ENCODE measurements around the gene SRSF7. TPM values are rescaled to one million over a fixed set of nuclear protein-coding genes. Genes with fewer than 3 reads are reported as not detected.
A peak's percentile ranks its signal among the peaks of the same experiment; 100 is the strongest.

SRSF7 gene
- total RNA-seq, 4 donors from 2014 or later, result 94.4 to 163 (median 128) TPM

- DNase-seq, result peak in 1 of 2 donors; percentile 13
- intact Hi-C loops (cut with DNase I; ENCODE audit: low total_unique reads), result no loop called here
- Histone ChIP-seq H3K9me3 (no peaks in the 10 kb centered on the region), H3K4me1 (no peaks in the 10 kb centered on the region), H3K36me3 (no peaks in the 10 kb centered on the region), H3K4me3 (no peak overlapping the region), H3K27me3 (no peaks in the 10 kb centered on the region), H3K27ac (no peak overlapping the region)
- no peak for TF ChIP-seq CTCF (IDR thresholded peaks at IDR 0.05)
- no peak for TF ChIP-seq POLR2A (IDR thresholded peaks at IDR 0.05)
These were observed 17.7 kb downstream of the SRSF7 start for GRCh38 chr2:38733300-38733971.

GRCh38 chr2:38731684-38732221 is 19.4 kb downstream of the SRSF7 start:
- no peaks in the 10 kb centered on the region for H3K4me1 ChIP-seq
- H3K9me3 ChIP-seq, result no peaks in the 10 kb centered on the region
- no peak for TF ChIP-seq CTCF (IDR thresholded peaks at IDR 0.05)
- TF ChIP-seq POLR2A (IDR thresholded peaks at IDR 0.05), result no peak
- DNase-seq, result peak in 1 of 2 donors; percentile 11
- H3K27me3 ChIP-seq, result no peaks in the 10 kb centered on the region
- H3K4me3 ChIP-seq, result no peak overlapping the region
- H3K36me3 ChIP-seq, result no peaks in the 10 kb centered on the region
- intact Hi-C loops (cut with DNase I; ENCODE audit: low total_unique reads), result no loop called here
- H3K27ac ChIP-seq, result no peak overlapping the region

- intact Hi-C loops (cut with DNase I; ENCODE audit: low total_unique reads), result no loop called here
- no peaks in the 10 kb centered on the region for H3K9me3 ChIP-seq
- no peak overlapping the region for H3K27ac ChIP-seq
- H3K36me3 ChIP-seq, result no peaks in the 10 kb centered on the region
- no peak for TF ChIP-seq CTCF (IDR thresholded peaks at IDR 0.05)
- no peak for TF ChIP-seq POLR2A (IDR thresholded peaks at IDR 0.05)
- no peaks in the 10 kb centered on the region for H3K27me3 ChIP-seq
- H3K4me1 ChIP-seq, result no peaks in the 10 kb centered on the region
- H3K4me3 ChIP-seq, result no peak overlapping the region
- peak in 1 of 2 donors; percentile 3 for DNase-seq
These were observed 20.1 kb downstream of the SRSF7 start for GRCh38 chr2:38731090-38731489.

- intact Hi-C loops (cut with DNase I; ENCODE audit: low total_unique reads), result loop anchor here (10.0 kb wide), 1 partner anchor 124 kb away; the partner anchor contains the start of gene HNRNPLL
- Histone ChIP-seq H3K27me3 (no peaks in the 10 kb centered on the region), H3K4me1 (no peaks in the 10 kb centered on the region), H3K27ac (no peak overlapping the region), H3K36me3 (no peaks in the 10 kb centered on the region), H3K4me3 (no peak overlapping the region), H3K9me3 (no peaks in the 10 kb centered on the region)
- TF ChIP-seq POLR2A (IDR thresholded peaks at IDR 0.05) (no peak), CTCF (IDR thresholded peaks at IDR 0.05) (no peak)
- DNase-seq, result no peak
These were observed 22.5 kb downstream of the SRSF7 start for GRCh38 chr2:38728694-38729093.

- no peak overlapping the region for H3K4me3 ChIP-seq
- intact Hi-C loops (cut with DNase I; ENCODE audit: low total_unique reads), result loop anchor here (10.0 kb wide), 1 partner anchor 123 kb away; the partner anchor contains the start of gene HNRNPLL
- no peaks in the 10 kb centered on the region for H3K36me3 ChIP-seq
- H3K4me1 ChIP-seq, result no peaks in the 10 kb centered on the region
- H3K27ac ChIP-seq, result no peak overlapping the region
- no peak for TF ChIP-seq POLR2A (IDR thresholded peaks at IDR 0.05)
- TF ChIP-seq CTCF (IDR thresholded peaks at IDR 0.05), result no peak
- no peaks in the 10 kb centered on the region for H3K27me3 ChIP-seq
- DNase-seq, result no peak
- H3K9me3 ChIP-seq, result no peaks in the 10 kb centered on the region
These were observed 23.5 kb downstream of the SRSF7 start for GRCh38 chr2:38727661-38728060.

All from uterus (tissue), 4 donors.